HCT116 (cell line): ENCODE measurements around the gene DCAF8L2. TPM values are rescaled to one million over a fixed set of nuclear protein-coding genes. Genes with fewer than 3 reads are reported as not detected.

Source experiments
- ATAC-seq: fragments of 200-7000 bp; cut with Tn5 transposase; 2 replicates; pipeline ENCODE4 v1.9.1; 2020; ENCODE audit warnings: mild to moderate bottlenecking, moderate library complexity
- BruUV-seq: library from RNA; stranded (reverse); fragments of 400-500 nt; replicated peaks from 2 replicates; lab custom pipeline; 2021; lab: Mats Ljungman, UMichigan
- CTCF ChIA-PET: fragments of 300-600 bp; sonication (Branson Sonifier 250); formaldehyde crosslinking; loops from one replicate; lab custom pipeline; 2021; ENCODE audit warnings: antibody characterized with exemption; lab: Charles Lee
- POLR2A ChIA-PET: fragments of 300-600, 350-600 bp; sonication (Branson Sonifier 250); formaldehyde crosslinking; loops from one replicate; lab custom pipeline; 2021; ENCODE audit warnings: antibody characterized with exemption; lab: Charles Lee
- RAD21 ChIA-PET, 2 experiments: fragments of 300-600 bp; sonication (Branson Sonifier 250); formaldehyde crosslinking; loops; one replicate each; lab custom pipeline; 2023; ENCODE audit warnings: low total read pairs in 2 of 2; ENCODE audit not compliant: uncharacterized antibody in 2 of 2, unreplicated experiment in 2 of 2, low non-redundant PET in 1 of 2; lab: Charles Lee
- DNase-seq: peaks from one replicate; pipeline ENCODE4 v3.0.0-alpha.2; 2010; ENCODE audit warnings: low read depth, low spot score
- H2AFZ ChIP-seq: fragments of 200-600 bp; shearing (Covaris generic), sonication (generic); 2 replicates; pipeline ENCODE4 v1.6.1; 2017; ENCODE audit warnings: low read depth, mixed run types, mixed read lengths, antibody characterized with exemption, low read length; ENCODE audit not compliant: poor library complexity, severe bottlenecking
- H3K27ac ChIP-seq: 2 replicates; pipeline ENCODE4 v1.5.1; 2012; ENCODE audit warnings: low read depth, low read length
- H3K27me3 ChIP-seq: fragments of 200-600 bp; sonication (generic); 2 replicates; pipeline ENCODE4 v1.6.1; 2016; ENCODE audit warnings: mixed run types, low read length, mixed read lengths; ENCODE audit not compliant: insufficient read depth
- H3K36me3 ChIP-seq, 2 experiments: fragments of 200-500 bp in 1 of 2; fragments of 200-600 bp in 1 of 2; sonication (Bioruptor generic) in 1 of 2; sonication (generic) in 1 of 2; 2 replicates each; pipeline versions ENCODE4 v1.5.1 to v1.6.1; 2014 to 2016; ENCODE audit warnings: low read length in 2 of 2, inconsistent platforms in 1 of 2, mixed read lengths in 1 of 2, mixed run types in 1 of 2; ENCODE audit not compliant: insufficient read depth in 2 of 2, control insufficient read depth in 1 of 2
- H3K4me1 ChIP-seq, 2 experiments: fragments of 200-600 bp in 1 of 2; sonication (generic) in 1 of 2; 2 replicates each; pipeline versions ENCODE4 v1.5.1 to v1.6.1; 2012 to 2017; ENCODE audit warnings: low read length in 2 of 2, inconsistent platforms in 1 of 2, mild to moderate bottlenecking in 1 of 2, mixed read lengths in 1 of 2, mixed run types in 1 of 2, moderate library complexity in 1 of 2; ENCODE audit not compliant: insufficient read depth in 2 of 2, control insufficient read depth in 1 of 2
- H3K4me2 ChIP-seq: fragments of 200-600 bp; sonication (generic); 2 replicates; pipeline ENCODE4 v1.6.1; 2017; ENCODE audit warnings: mixed run types, low read length, mixed read lengths
- H3K4me3 ChIP-seq, 2 experiments: fragments of 200-600 bp in 1 of 2; sonication (generic) in 1 of 2; replicated peaks in 1 of 2; 2 replicates each; pipeline ENCODE4 v1.5.1; 2011 to 2016; ENCODE audit warnings: low read length in 2 of 2, control low read depth in 1 of 2, low read depth in 1 of 2, mild to moderate bottlenecking in 1 of 2, mixed read lengths in 1 of 2, mixed run types in 1 of 2
- H3K79me2 ChIP-seq: fragments of 200-600 bp; sonication (generic); 2 replicates; pipeline ENCODE4 v1.6.1; 2017; ENCODE audit warnings: mild to moderate bottlenecking, mixed run types, low read length, moderate library complexity, mixed read lengths; ENCODE audit not compliant: insufficient read depth
- H3K9ac ChIP-seq: fragments of 200-600 bp; sonication (generic); 2 replicates; pipeline ENCODE4 v1.6.1; 2016; ENCODE audit warnings: low read length, mixed read lengths
- H3K9me2 ChIP-seq: fragments of 200-600 bp; sonication (generic), shearing (Covaris generic); 2 replicates; pipeline ENCODE4 v1.6.1; 2017; ENCODE audit warnings: mixed run types, mild to moderate bottlenecking, moderate library complexity; ENCODE audit not compliant: insufficient read depth
- H3K9me3 ChIP-seq, 2 experiments: fragments of 200-500 bp in 1 of 2; fragments of 200-600 bp in 1 of 2; sonication (Bioruptor generic) in 1 of 2; sonication (generic) in 1 of 2; 2 replicates each; pipeline ENCODE4 v1.6.1; 2014 to 2017; ENCODE audit warnings: low read length in 2 of 2, mixed read lengths in 2 of 2, inconsistent platforms in 1 of 2, low read depth in 1 of 2, mild to moderate bottlenecking in 1 of 2, mixed run types in 1 of 2, moderate library complexity in 1 of 2; ENCODE audit not compliant: control insufficient read depth in 1 of 2, insufficient read depth in 1 of 2
- H4K20me1 ChIP-seq: fragments of 200-600 bp; sonication (generic), shearing (Covaris generic); 2 replicates; pipeline ENCODE4 v1.6.1; 2017; ENCODE audit warnings: mixed run types, mild to moderate bottlenecking, moderate library complexity; ENCODE audit not compliant: insufficient read depth
- EGR1 ChIP-seq: IDR thresholded peaks from 2 replicates; pipeline ENCODE4 v1.6.1; 2012; ENCODE audit warnings: low read depth
- ELF1 ChIP-seq: IDR thresholded peaks from 2 replicates; pipeline ENCODE4 v1.6.1; 2012; ENCODE audit warnings: low read depth, borderline replicate concordance
- EZH2 ChIP-seq: fragments of 200-600 bp; sonication (generic); IDR thresholded peaks from 2 replicates; pipeline ENCODE4 v1.6.1; 2017; ENCODE audit warnings: antibody characterized with exemption, mixed run types
- EZH2phosphoT487 ChIP-seq: fragments of 200-600 bp; IDR thresholded peaks from 2 replicates; pipeline ENCODE4 v1.6.1; 2018; ENCODE audit warnings: antibody characterized with exemption, borderline replicate concordance
- FOSL1 ChIP-seq: IDR thresholded peaks from 2 replicates; pipeline ENCODE4 v1.6.1; 2012; ENCODE audit warnings: low read depth
- JUND ChIP-seq: IDR thresholded peaks from 2 replicates; pipeline ENCODE4 v1.6.1; 2012
- POLR2AphosphoS5 ChIP-seq: IDR thresholded peaks from 2 replicates; pipeline ENCODE4 v1.6.1; 2011; ENCODE audit warnings: mild to moderate bottlenecking, low read depth, low read length, moderate library complexity
- SRF ChIP-seq: IDR thresholded peaks from 2 replicates; pipeline ENCODE4 v1.6.1; 2012; ENCODE audit warnings: low read depth
- ZFX ChIP-seq: fragments of 450-650 bp; IDR thresholded peaks from 2 replicates; pipeline ENCODE4 v1.6.1; 2017
- intact Hi-C: fragments of 100-400 bp; cut with micrococcal nuclease; formaldehyde crosslinking; loops from 2 replicates; pipeline ENCODE4 v1.10.0; 2022
- total RNA-seq: library from RNA; stranded (reverse); gene quantifications from one replicate; pipeline ENCODE4 v1.2.1, GENCODE V29; 2021; ENCODE audit not compliant: unreplicated experiment
- TF ChIP-seq, protein P1 (sequence below): IDR thresholded peaks from 2 replicates; pipeline ENCODE4 v1.6.1; 2012; ENCODE audit warnings: low read depth
- TF ChIP-seq, protein P2 (sequence below): IDR thresholded peaks from 2 replicates; pipeline ENCODE4 v1.6.1; 2012

Gene DCAF8L2
- total RNA-seq, 1 experiment from 2014 or later = not detected

DNA sequence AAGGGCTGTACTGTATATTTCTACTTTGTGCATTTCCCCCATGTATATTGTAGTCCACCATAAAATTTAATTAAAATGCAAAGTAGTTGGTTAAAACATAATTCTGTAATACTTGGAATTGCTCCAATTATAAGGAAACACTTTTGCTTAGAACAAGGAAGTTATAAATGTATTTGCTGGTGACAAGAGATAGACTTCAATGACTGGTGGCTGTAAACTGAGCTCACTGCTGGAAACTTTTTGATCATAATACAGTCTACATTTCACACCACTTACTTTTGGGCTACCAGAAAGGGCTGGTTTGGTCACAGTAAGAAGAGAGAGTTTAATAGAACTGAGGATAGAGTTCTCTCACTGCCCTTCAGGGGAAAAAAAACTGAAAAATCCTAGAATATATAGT, 32.7 kb downstream of the DCAF8L2 start:
- Histone ChIP-seq H3K9me3 (no peaks in the 10 kb centered on the region), H3K4me2 (no peak overlapping the region), H3K36me3 (no peaks in the 10 kb centered on the region), H4K20me1 (no peaks in the 10 kb centered on the region), H3K79me2 (no peaks in the 10 kb centered on the region), H2AFZ (no peak overlapping the region), H3K27me3 (no peaks in the 10 kb centered on the region), H3K27ac (no peak overlapping the region), H3K4me1 (no peaks in the 10 kb centered on the region), H3K9me2 (no peaks in the 10 kb centered on the region), H3K9ac (no peak overlapping the region), H3K4me3 (no peak overlapping the region)
- intact Hi-C loops = no loop called here
- CTCF ChIA-PET = no interaction called here
- RAD21 ChIA-PET = no interaction called here
- no peak for ATAC-seq
- TF ChIP-seq JUND (no peak), FOSL1 (no peak), ZFX (no peak), EZH2phosphoT487 (no peak), EGR1 (no peak), ELF1 (no peak), SRF (no peak), POLR2AphosphoS5 (no peak), EZH2 (no peak)
- TF ChIP-seq, protein P1, sequence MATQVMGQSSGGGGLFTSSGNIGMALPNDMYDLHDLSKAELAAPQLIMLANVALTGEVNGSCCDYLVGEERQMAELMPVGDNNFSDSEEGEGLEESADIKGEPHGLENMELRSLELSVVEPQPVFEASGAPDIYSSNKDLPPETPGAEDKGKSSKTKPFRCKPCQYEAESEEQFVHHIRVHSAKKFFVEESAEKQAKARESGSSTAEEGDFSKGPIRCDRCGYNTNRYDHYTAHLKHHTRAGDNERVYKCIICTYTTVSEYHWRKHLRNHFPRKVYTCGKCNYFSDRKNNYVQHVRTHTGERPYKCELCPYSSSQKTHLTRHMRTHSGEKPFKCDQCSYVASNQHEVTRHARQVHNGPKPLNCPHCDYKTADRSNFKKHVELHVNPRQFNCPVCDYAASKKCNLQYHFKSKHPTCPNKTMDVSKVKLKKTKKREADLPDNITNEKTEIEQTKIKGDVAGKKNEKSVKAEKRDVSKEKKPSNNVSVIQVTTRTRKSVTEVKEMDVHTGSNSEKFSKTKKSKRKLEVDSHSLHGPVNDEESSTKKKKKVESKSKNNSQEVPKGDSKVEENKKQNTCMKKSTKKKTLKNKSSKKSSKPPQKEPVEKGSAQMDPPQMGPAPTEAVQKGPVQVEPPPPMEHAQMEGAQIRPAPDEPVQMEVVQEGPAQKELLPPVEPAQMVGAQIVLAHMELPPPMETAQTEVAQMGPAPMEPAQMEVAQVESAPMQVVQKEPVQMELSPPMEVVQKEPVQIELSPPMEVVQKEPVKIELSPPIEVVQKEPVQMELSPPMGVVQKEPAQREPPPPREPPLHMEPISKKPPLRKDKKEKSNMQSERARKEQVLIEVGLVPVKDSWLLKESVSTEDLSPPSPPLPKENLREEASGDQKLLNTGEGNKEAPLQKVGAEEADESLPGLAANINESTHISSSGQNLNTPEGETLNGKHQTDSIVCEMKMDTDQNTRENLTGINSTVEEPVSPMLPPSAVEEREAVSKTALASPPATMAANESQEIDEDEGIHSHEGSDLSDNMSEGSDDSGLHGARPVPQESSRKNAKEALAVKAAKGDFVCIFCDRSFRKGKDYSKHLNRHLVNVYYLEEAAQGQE = no peak
- TF ChIP-seq, protein P2, sequence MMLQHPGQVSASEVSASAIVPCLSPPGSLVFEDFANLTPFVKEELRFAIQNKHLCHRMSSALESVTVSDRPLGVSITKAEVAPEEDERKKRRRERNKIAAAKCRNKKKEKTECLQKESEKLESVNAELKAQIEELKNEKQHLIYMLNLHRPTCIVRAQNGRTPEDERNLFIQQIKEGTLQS = no peak
- BruUV-seq = no TSS peak
- POLR2A ChIA-PET = no interaction called here
- DNase-seq = no peak
